ENCODE data around the gene TRIB2. TPM values are rescaled to one million over a fixed set of nuclear protein-coding genes. Genes with fewer than 3 reads are reported as not detected.
"Not testable (repeated sequence)": the region's sequence is repeated elsewhere in the genome, so short reads cannot be mapped to it uniquely, and the experiment has no call there.

TRIB2 gene
- 10 to 100 TPM; 17.3 to 17.4 TPM for total RNA-seq

GRCh38 chr2:12716282-12717190 lies at the start of gene TRIB2:
TRIB2 (plus strand) TSS chr2:12716936; CDS start chr2:12718308, 1,372 bp downstream.
- no peaks in the 10 kb centered on the region for H3K27me3 Mint-ChIP-seq
- H3K9me3 Mint-ChIP-seq, result no peaks in the 10 kb centered on the region
- H3K4me1 Mint-ChIP-seq, result peaks cover 52% of the 10 kb centered on the region
- H3K4me3 Mint-ChIP-seq, result peak within 1 kb of the TSS; percentile 98
- H3K27ac Mint-ChIP-seq, result peak within 1 kb of the TSS; percentile 95
- peaks cover 31% of the 10 kb centered on the region for H3K36me3 Mint-ChIP-seq (ENCODE audit: low read depth)
- peak; percentile 61 for ATAC-seq (replicated peaks)

- H3K4me3 Mint-ChIP-seq, result no peak overlapping the region
- no peaks in the 10 kb centered on the region for H3K27me3 Mint-ChIP-seq
- H3K9me3 Mint-ChIP-seq, result peaks cover 4% of the 10 kb centered on the region
- no peaks in the 10 kb centered on the region for H3K4me1 Mint-ChIP-seq
- ATAC-seq (replicated peaks), result no peak
- no peaks in the 10 kb centered on the region for H3K36me3 Mint-ChIP-seq (ENCODE audit: low read depth)
- no peak overlapping the region for H3K27ac Mint-ChIP-seq
These were observed 47.7 kb upstream of the TRIB2 start for GRCh38 chr2:12669036-12669435.

DNA sequence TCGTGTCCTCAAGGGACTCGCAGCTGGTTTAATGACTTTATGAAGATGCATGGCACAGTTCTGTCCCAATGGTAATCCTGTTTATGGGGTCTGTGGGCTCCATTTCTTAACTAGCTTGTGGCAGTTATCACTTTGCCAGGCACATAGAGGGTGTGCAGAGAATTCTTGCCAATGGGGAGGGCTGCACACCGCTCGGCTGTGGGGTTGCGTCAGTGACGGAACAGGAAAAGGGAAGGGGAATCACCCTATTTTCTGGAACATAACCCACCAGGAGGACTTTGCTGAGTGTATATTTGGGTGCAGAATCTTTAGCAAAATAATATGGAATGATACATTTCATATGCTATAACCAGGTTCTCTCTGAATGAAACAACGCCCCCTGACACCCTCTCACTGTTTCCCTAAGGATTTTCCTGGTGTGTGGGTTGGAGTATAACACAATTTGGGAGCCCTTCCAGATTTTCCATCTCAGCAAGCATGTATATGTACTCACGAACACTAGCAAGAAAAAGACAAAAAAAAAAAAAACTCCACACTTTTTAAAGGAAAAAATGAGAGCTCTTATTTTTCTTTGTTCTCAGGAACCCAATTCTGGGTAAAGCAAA lies 43.9 kb upstream of the TRIB2 start:
- Mint-ChIP-seq H3K9me3 (no peaks in the 10 kb centered on the region), H3K27me3 (no peaks in the 10 kb centered on the region), H3K27ac (no peak overlapping the region)

DNA sequence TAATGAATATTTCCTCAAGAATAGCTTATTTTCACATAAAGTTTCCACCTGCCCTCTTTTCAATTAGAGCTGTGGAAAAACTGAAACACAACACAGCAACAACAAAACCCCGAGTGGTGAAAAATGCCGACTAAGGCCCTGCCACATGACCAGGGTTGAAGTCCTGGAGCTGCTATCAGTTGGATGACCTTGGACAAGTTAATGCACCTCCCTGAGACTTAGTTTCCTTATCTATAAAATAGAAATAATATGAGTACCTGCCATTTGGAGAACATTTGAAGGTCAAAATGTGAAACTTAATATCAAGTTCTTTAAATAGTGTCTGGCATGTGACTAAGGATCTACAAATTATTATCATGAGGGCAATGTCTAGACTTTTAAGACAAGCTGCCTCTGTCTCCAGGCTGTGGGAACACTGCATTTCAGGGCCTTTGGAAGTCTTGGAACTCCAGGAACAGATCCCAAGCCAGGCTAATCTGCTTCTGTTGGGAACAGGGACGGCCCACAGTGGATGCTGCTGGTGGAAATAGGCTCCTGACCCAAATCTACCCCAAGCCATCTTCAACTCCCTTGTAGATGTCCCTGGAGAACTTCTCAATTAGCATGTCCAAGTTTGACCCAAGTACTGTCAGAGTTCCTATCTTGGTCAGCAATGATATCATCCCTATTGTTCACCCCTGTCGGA lies 42.0 kb upstream of the TRIB2 start:
- Mint-ChIP-seq H3K27me3 (no peaks in the 10 kb centered on the region), H3K36me3 (ENCODE audit: low read depth) (no peaks in the 10 kb centered on the region), H3K27ac (no peak overlapping the region), H3K4me3 (no peak overlapping the region), H3K4me1 (peaks cover 8% of the 10 kb centered on the region), H3K9me3 (peaks cover 2% of the 10 kb centered on the region)
- ATAC-seq (replicated peaks), result no peak

More for the DNA sequence above, 43.9 kb upstream of the TRIB2 start:
- peaks cover 8% of the 10 kb centered on the region for H3K4me1 Mint-ChIP-seq
- no peak overlapping the region for H3K4me3 Mint-ChIP-seq
- H3K36me3 Mint-ChIP-seq (ENCODE audit: low read depth), result no peaks in the 10 kb centered on the region
- ATAC-seq (replicated peaks), result no peak

GRCh38 chr2:12675352-12675795 lies 41.4 kb upstream of the TRIB2 start:
- Mint-ChIP-seq H3K4me3 (no peak overlapping the region), H3K27ac (no peak overlapping the region), H3K9me3 (peaks cover 6% of the 10 kb centered on the region), H3K36me3 (ENCODE audit: low read depth) (no peaks in the 10 kb centered on the region), H3K4me1 (peaks cover 8% of the 10 kb centered on the region), H3K27me3 (no peaks in the 10 kb centered on the region)
- ATAC-seq (replicated peaks), result no peak

GRCh38 chr2:12675801-12676200 lies 40.9 kb upstream of the TRIB2 start:
- ATAC-seq (replicated peaks), result no peak
- no peaks in the 10 kb centered on the region for H3K27me3 Mint-ChIP-seq
- peaks cover 8% of the 10 kb centered on the region for H3K4me1 Mint-ChIP-seq

GRCh38 chr2:12676771-12677170 lies 40.0 kb upstream of the TRIB2 start:
- H3K4me3 Mint-ChIP-seq, result no peak overlapping the region
- peaks cover 8% of the 10 kb centered on the region for H3K4me1 Mint-ChIP-seq
- H3K36me3 Mint-ChIP-seq (ENCODE audit: low read depth), result no peaks in the 10 kb centered on the region
- no peaks in the 10 kb centered on the region for H3K27me3 Mint-ChIP-seq
- H3K27ac Mint-ChIP-seq, result no peak overlapping the region
- H3K9me3 Mint-ChIP-seq, result peaks cover 6% of the 10 kb centered on the region
- no peak for ATAC-seq (replicated peaks)

More at GRCh38 chr2:12675801-12676200, 40.9 kb upstream of the TRIB2 start:
- no peak overlapping the region for H3K4me3 Mint-ChIP-seq
- peaks cover 6% of the 10 kb centered on the region for H3K9me3 Mint-ChIP-seq
- no peaks in the 10 kb centered on the region for H3K36me3 Mint-ChIP-seq (ENCODE audit: low read depth)
- H3K27ac Mint-ChIP-seq, result no peak overlapping the region

GRCh38 chr2:12678186-12678585 lies 38.5 kb upstream of the TRIB2 start:
- Mint-ChIP-seq H3K9me3 (peaks cover 6% of the 10 kb centered on the region), H3K27me3 (no peaks in the 10 kb centered on the region), H3K4me3 (no peak overlapping the region), H3K36me3 (ENCODE audit: low read depth) (no peaks in the 10 kb centered on the region), H3K27ac (no peak overlapping the region), H3K4me1 (peaks cover 8% of the 10 kb centered on the region)
- no peak for ATAC-seq (replicated peaks)

DNA sequence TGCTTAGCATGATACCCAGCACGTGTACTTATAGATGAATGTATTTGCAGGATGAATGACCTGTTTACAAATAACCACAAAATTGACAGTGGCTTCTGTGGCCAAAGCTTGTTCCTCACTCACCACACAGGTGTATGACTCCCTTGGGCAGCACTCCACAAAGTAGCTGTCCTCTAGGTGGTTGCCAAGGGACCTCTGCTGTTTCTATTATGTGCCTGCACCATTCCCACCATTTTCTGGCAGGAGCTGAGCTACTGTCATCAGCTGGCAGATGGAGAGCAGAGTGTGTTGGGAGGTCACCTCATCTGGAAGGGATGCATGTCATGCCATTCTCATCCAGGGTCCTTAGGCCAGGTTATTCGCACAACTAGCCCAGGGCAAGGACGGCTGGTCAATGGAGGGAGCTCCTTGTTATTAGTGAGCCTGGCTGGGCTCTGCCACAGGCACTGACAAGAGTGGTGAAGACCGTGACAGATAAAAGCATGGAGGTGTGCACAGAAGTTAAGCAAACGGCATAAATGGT lies 37.1 kb upstream of the TRIB2 start:
- ATAC-seq (replicated peaks), result no peak
- no peak overlapping the region for H3K27ac Mint-ChIP-seq
- peaks cover 8% of the 10 kb centered on the region for H3K4me1 Mint-ChIP-seq
- H3K4me3 Mint-ChIP-seq, result no peak overlapping the region
- H3K36me3 Mint-ChIP-seq (ENCODE audit: low read depth), result no peaks in the 10 kb centered on the region
- peaks cover 6% of the 10 kb centered on the region for H3K9me3 Mint-ChIP-seq
- no peaks in the 10 kb centered on the region for H3K27me3 Mint-ChIP-seq

DNA sequence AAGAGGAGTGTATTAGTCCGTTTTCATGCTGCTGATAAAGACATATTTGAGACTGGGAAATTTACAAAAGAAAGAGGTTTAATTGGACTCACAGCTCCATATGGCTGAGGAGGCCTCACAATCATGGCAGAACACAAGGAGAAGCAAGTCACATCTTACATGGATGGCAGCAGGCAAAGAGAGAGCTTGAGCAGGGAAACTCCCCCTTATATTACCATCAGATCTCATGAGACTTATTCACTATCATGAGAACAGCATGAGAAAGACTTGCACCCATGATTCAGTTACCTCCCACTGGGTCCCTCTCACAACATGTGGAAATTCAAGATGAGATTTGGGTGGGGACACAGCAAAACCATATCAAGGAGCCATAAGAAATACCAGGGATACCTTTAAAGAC lies 36.6 kb upstream of the TRIB2 start:
- not testable (repeated sequence) for H3K4me3 Mint-ChIP-seq; ATAC-seq (replicated peaks); H3K27ac Mint-ChIP-seq; H3K4me1 Mint-ChIP-seq; H3K27me3 Mint-ChIP-seq; H3K9me3 Mint-ChIP-seq; H3K36me3 Mint-ChIP-seq (ENCODE audit: low read depth)

GRCh38 chr2:12682017-12682416 lies 34.7 kb upstream of the TRIB2 start:
- H3K4me1 Mint-ChIP-seq, result peaks cover 5% of the 10 kb centered on the region
- ATAC-seq (replicated peaks), result no peak

DNA sequence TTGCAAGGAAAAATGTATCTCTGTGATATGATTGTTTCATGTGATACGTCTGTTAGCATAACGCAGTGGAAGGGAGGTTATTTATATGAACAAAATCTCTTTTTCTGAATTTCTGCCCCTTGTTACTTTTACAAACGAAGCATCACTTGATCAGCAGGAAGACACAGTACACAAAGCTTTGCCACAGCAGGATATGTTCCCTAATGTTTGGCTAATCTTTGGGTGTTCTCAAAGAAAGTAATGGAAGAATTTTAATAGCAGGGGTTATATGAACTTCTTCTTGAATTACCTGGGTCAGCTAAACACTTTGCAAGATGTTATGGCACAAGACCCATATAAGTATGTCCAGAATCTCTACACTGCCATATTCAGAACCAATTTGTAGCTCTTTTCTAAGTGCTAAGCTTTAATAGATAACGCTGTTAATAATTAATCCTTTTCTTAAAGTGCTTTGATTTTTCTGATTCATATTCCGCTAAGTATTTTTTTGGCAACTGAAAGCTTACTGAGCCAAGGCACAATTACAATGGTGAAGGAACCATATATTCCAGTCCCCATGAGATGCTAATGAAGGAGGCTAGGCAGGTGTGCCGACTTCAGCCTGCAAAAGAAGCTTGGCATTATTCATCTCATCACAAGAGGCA lies 33.2 kb upstream of the TRIB2 start:
- Mint-ChIP-seq H3K9me3 (peaks cover 6% of the 10 kb centered on the region), H3K27me3 (no peaks in the 10 kb centered on the region), H3K36me3 (ENCODE audit: low read depth) (no peaks in the 10 kb centered on the region), H3K27ac (no peak overlapping the region), H3K4me1 (peaks cover 5% of the 10 kb centered on the region), H3K4me3 (no peak overlapping the region)
- no peak for ATAC-seq (replicated peaks)

More at GRCh38 chr2:12682017-12682416, 34.7 kb upstream of the TRIB2 start:
- H3K4me3 Mint-ChIP-seq, result no peak overlapping the region
- no peak overlapping the region for H3K27ac Mint-ChIP-seq
- H3K36me3 Mint-ChIP-seq (ENCODE audit: low read depth), result no peaks in the 10 kb centered on the region
- peaks cover 6% of the 10 kb centered on the region for H3K9me3 Mint-ChIP-seq
- no peaks in the 10 kb centered on the region for H3K27me3 Mint-ChIP-seq

- Mint-ChIP-seq H3K4me3 (no peak overlapping the region), H3K4me1 (peaks cover 5% of the 10 kb centered on the region), H3K36me3 (ENCODE audit: low read depth) (no peaks in the 10 kb centered on the region), H3K27ac (no peak overlapping the region), H3K9me3 (peaks cover 6% of the 10 kb centered on the region), H3K27me3 (no peaks in the 10 kb centered on the region)
- ATAC-seq (replicated peaks), result no peak
These were observed 32.2 kb upstream of the TRIB2 start for GRCh38 chr2:12684471-12684936.

DNA sequence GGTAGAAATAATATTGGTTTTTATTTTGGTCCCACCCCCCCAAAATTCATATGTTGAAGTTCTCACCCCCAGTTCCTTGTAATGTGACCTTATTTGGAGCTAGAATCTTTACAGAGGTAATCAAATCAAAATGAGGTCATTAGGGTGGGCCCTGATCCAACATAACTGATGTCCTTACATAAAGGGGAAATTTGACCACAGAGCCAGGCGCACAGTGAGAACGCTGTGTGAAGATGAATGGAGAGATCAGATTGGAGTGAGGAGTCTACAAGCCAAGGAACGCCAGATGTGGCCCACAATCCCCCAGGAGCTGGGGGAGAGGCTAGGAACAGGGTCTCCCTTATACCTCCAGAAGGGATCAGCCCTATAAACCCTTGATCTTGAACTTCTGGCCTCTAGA lies 31.6 kb upstream of the TRIB2 start:
- Mint-ChIP-seq H3K4me1 (peaks cover 5% of the 10 kb centered on the region), H3K4me3 (no peak overlapping the region), H3K36me3 (ENCODE audit: low read depth) (no peaks in the 10 kb centered on the region), H3K9me3 (peaks cover under 1% of the 10 kb centered on the region), H3K27me3 (no peaks in the 10 kb centered on the region), H3K27ac (no peak overlapping the region)
- no peak for ATAC-seq (replicated peaks)
